ENCODE measurements around the gene SCFD1. TPM values are rescaled to one million over a fixed set of nuclear protein-coding genes. Genes with fewer than 3 reads are reported as not detected.

SCFD1 gene
- total RNA-seq, 3 donors from 2014 or later (not counting 1 experiment from before 2014, with no cell fraction given): 97.0 to 106 (median 105) TPM

DNA sequence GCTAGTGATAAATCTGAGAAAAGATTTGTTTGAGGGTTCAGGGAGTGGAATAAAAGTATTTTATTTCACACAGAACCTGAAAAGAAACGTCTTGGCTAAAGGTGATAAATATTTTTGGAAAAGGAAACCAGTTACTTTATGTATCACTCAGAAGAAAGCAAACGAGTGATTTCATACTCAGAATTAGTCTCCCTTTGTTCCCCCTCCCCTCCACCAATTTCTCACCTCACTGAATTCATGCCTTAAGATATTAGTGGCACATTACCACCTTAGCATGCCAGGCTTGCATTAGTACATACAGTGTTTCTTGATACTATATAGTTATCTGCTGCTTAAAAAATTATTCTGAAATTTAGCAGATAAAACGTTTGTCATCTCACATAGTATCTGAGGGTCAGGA, 35.0 kb upstream of the SCFD1 start:
- Histone ChIP-seq H3K36me3 (ENCODE audit: control insufficient read depth, insufficient read depth, low read length) (peaks cover 33% of the 10 kb centered on the region), H3K27ac (ENCODE audit: low read length) (no peak overlapping the region), H3K4me1 (ENCODE audit: control insufficient read depth, insufficient read depth, low read length) (no peaks in the 10 kb centered on the region), H3K27me3 (ENCODE audit: control insufficient read depth, insufficient read depth, low read length) (no peaks in the 10 kb centered on the region), H3K9me3 (ENCODE audit: control insufficient read depth, insufficient read depth, low read length) (no peaks in the 10 kb centered on the region), H3K4me3 (ENCODE audit: low read length) (no peak overlapping the region)
- DNase-seq: no peak
- peaks cover 37 to 47% of the 10 kb centered on the region in 2 donors for H3K4me1 Mint-ChIP-seq
- H3K27me3 Mint-ChIP-seq (ENCODE audit: low read depth in 2 of 2): no peaks in the 10 kb centered on the region
- no peak for ATAC-seq
- H3K36me3 Mint-ChIP-seq: peaks cover 18% of the 10 kb centered on the region
- H3K9me3 Mint-ChIP-seq: no peaks in the 10 kb centered on the region
- intact Hi-C loops (cut with micrococcal nuclease): no loop called here
- H3K4me3 Mint-ChIP-seq: no peak overlapping the region
- 89% methylated on average over 2 of the region's 3 CpGs for WGBS (ENCODE audit: insufficient coverage)
- TF ChIP-seq, protein P1, sequence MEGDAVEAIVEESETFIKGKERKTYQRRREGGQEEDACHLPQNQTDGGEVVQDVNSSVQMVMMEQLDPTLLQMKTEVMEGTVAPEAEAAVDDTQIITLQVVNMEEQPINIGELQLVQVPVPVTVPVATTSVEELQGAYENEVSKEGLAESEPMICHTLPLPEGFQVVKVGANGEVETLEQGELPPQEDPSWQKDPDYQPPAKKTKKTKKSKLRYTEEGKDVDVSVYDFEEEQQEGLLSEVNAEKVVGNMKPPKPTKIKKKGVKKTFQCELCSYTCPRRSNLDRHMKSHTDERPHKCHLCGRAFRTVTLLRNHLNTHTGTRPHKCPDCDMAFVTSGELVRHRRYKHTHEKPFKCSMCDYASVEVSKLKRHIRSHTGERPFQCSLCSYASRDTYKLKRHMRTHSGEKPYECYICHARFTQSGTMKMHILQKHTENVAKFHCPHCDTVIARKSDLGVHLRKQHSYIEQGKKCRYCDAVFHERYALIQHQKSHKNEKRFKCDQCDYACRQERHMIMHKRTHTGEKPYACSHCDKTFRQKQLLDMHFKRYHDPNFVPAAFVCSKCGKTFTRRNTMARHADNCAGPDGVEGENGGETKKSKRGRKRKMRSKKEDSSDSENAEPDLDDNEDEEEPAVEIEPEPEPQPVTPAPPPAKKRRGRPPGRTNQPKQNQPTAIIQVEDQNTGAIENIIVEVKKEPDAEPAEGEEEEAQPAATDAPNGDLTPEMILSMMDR (IDR thresholded peaks at IDR 0.05): no peak
- H3K27ac Mint-ChIP-seq: no peak overlapping the region

GRCh38 chr14:30588873-30589272, 33.2 kb upstream of the SCFD1 start:
- Histone ChIP-seq H3K4me1 (ENCODE audit: control insufficient read depth, insufficient read depth, low read length) (no peaks in the 10 kb centered on the region), H3K27ac (ENCODE audit: low read length) (no peak overlapping the region), H3K4me3 (ENCODE audit: low read length) (no peak overlapping the region), H3K9me3 (ENCODE audit: control insufficient read depth, insufficient read depth, low read length) (no peaks in the 10 kb centered on the region), H3K36me3 (ENCODE audit: control insufficient read depth, insufficient read depth, low read length) (peaks cover 34% of the 10 kb centered on the region), H3K27me3 (ENCODE audit: control insufficient read depth, insufficient read depth, low read length) (no peaks in the 10 kb centered on the region)
- peaks cover 23 to 32% of the 10 kb centered on the region in 2 donors for H3K4me1 Mint-ChIP-seq
- TF ChIP-seq, protein P1 (IDR thresholded peaks at IDR 0.05): no peak
- no peak overlapping the region for H3K4me3 Mint-ChIP-seq
- DNase-seq (no peak), ATAC-seq (no peak)
- H3K9me3 Mint-ChIP-seq: no peaks in the 10 kb centered on the region
- H3K27me3 Mint-ChIP-seq (ENCODE audit: low read depth in 2 of 2): no peaks in the 10 kb centered on the region
- no peak overlapping the region for H3K27ac Mint-ChIP-seq
- H3K36me3 Mint-ChIP-seq: peaks cover 18% of the 10 kb centered on the region
- intact Hi-C loops (cut with micrococcal nuclease): no loop called here

GRCh38 chr14:30596935-30597334, 25.2 kb upstream of the SCFD1 start:
- no peaks in the 10 kb centered on the region for H3K9me3 Mint-ChIP-seq
- peaks cover 42% of the 10 kb centered on the region for H3K36me3 ChIP-seq (ENCODE audit: control insufficient read depth, insufficient read depth, low read length)
- no CpG with 5 or more reads among the region's 1 CpG for WGBS (ENCODE audit: insufficient coverage)
- no peaks in the 10 kb centered on the region for H3K4me1 Mint-ChIP-seq
- no peak overlapping the region for H3K4me3 ChIP-seq (ENCODE audit: low read length)
- TF ChIP-seq, protein P1 (IDR thresholded peaks at IDR 0.05): no peak
- H3K27me3 ChIP-seq (ENCODE audit: control insufficient read depth, insufficient read depth, low read length): no peaks in the 10 kb centered on the region
- DNase-seq: no peak
- H3K36me3 Mint-ChIP-seq: no peaks in the 10 kb centered on the region
- no peak for ATAC-seq
- H3K4me1 ChIP-seq (ENCODE audit: control insufficient read depth, insufficient read depth, low read length): no peaks in the 10 kb centered on the region
- no peak overlapping the region for H3K27ac ChIP-seq (ENCODE audit: low read length)
- intact Hi-C loops (cut with micrococcal nuclease): no loop called here
- no peaks in the 10 kb centered on the region for H3K27me3 Mint-ChIP-seq (ENCODE audit: low read depth in 2 of 2)
- H3K27ac Mint-ChIP-seq: no peak overlapping the region
- H3K9me3 ChIP-seq (ENCODE audit: control insufficient read depth, insufficient read depth, low read length): no peaks in the 10 kb centered on the region
- H3K4me3 Mint-ChIP-seq: no peak overlapping the region

- Mint-ChIP-seq H3K9me3 (no peaks in the 10 kb centered on the region), H3K27ac (no peak overlapping the region), H3K27me3 (ENCODE audit: low read depth in 2 of 2) (no peaks in the 10 kb centered on the region), H3K4me1 (no peaks in the 10 kb centered on the region), H3K4me3 (no peak overlapping the region), H3K36me3 (no peaks in the 10 kb centered on the region)
- TF ChIP-seq, protein P1 (IDR thresholded peaks at IDR 0.05): no peak
- Histone ChIP-seq H3K4me1 (ENCODE audit: control insufficient read depth, insufficient read depth, low read length) (no peaks in the 10 kb centered on the region), H3K4me3 (ENCODE audit: low read length) (no peak overlapping the region), H3K36me3 (ENCODE audit: control insufficient read depth, insufficient read depth, low read length) (peaks cover 45% of the 10 kb centered on the region), H3K27me3 (ENCODE audit: control insufficient read depth, insufficient read depth, low read length) (no peaks in the 10 kb centered on the region), H3K9me3 (ENCODE audit: control insufficient read depth, insufficient read depth, low read length) (no peaks in the 10 kb centered on the region), H3K27ac (ENCODE audit: low read length) (no peak overlapping the region)
- ATAC-seq: no peak
- intact Hi-C loops (cut with micrococcal nuclease): no loop called here
- DNase-seq: no peak
Observed at GRCh38 chr14:30597504-30597903, 24.6 kb upstream of the SCFD1 start.
